ENCODE measurements around the gene TXNDC11.

TXNDC11 gene

GRCh38 chr16:11638140-11638539 lies 104.5 kb downstream of the TXNDC11 start:
- no peak for TF ChIP-seq POLR2A (IDR thresholded peaks at IDR 0.05; ENCODE audit: low read depth, low read length)
- TF ChIP-seq TAF1 (IDR thresholded peaks at IDR 0.05; ENCODE audit: borderline replicate concordance, low read depth, low read length) = no peak
- no peak for TF ChIP-seq POLR2AphosphoS5 (IDR thresholded peaks at IDR 0.05; ENCODE audit: low read depth, low read length)
- DNase-seq (ENCODE audit: insufficient read length) (no peak), FAIRE-seq (no peak)

GRCh38 chr16:11637320-11637719 lies 105.3 kb downstream of the TXNDC11 start:
- DNase-seq (ENCODE audit: insufficient read length) (no peak), FAIRE-seq (no peak)
- TF ChIP-seq POLR2A (IDR thresholded peaks at IDR 0.05; ENCODE audit: low read depth, low read length) = no peak
- TF ChIP-seq TAF1 (IDR thresholded peaks at IDR 0.05; ENCODE audit: borderline replicate concordance, low read depth, low read length) = no peak
- TF ChIP-seq POLR2AphosphoS5 (IDR thresholded peaks at IDR 0.05; ENCODE audit: low read depth, low read length) = no peak

- no peak for DNase-seq (ENCODE audit: insufficient read length)
- TF ChIP-seq POLR2AphosphoS5 (IDR thresholded peaks at IDR 0.05; ENCODE audit: low read depth, low read length) (no peak), TAF1 (IDR thresholded peaks at IDR 0.05; ENCODE audit: borderline replicate concordance, low read depth, low read length) (no peak), POLR2A (IDR thresholded peaks at IDR 0.05; ENCODE audit: low read depth, low read length) (no peak)
- FAIRE-seq = no peak
Measured at GRCh38 chr16:11636172-11636721, 106.4 kb downstream of the TXNDC11 start.

- TF ChIP-seq POLR2AphosphoS5 (IDR thresholded peaks at IDR 0.05; ENCODE audit: low read depth, low read length) (no peak), POLR2A (IDR thresholded peaks at IDR 0.05; ENCODE audit: low read depth, low read length) (no peak), TAF1 (IDR thresholded peaks at IDR 0.05; ENCODE audit: borderline replicate concordance, low read depth, low read length) (no peak)
- DNase-seq (ENCODE audit: insufficient read length) (no peak), FAIRE-seq (no peak)
Measured at GRCh38 chr16:11635679-11636171, 106.9 kb downstream of the TXNDC11 start.

GRCh38 chr16:11635113-11635652 lies 107.5 kb downstream of the TXNDC11 start:
- FAIRE-seq (no peak), DNase-seq (ENCODE audit: insufficient read length) (no peak)
- TF ChIP-seq TAF1 (IDR thresholded peaks at IDR 0.05; ENCODE audit: borderline replicate concordance, low read depth, low read length) = no peak

- no peak for DNase-seq (ENCODE audit: insufficient read length)
- FAIRE-seq = no peak
- TF ChIP-seq POLR2A (IDR thresholded peaks at IDR 0.05; ENCODE audit: low read depth, low read length) (no peak), POLR2AphosphoS5 (IDR thresholded peaks at IDR 0.05; ENCODE audit: low read depth, low read length) (no peak), TAF1 (IDR thresholded peaks at IDR 0.05; ENCODE audit: borderline replicate concordance, low read depth, low read length) (no peak)
Measured at GRCh38 chr16:11634312-11634711, 108.3 kb downstream of the TXNDC11 start.

- DNase-seq (ENCODE audit: insufficient read length) (no peak), FAIRE-seq (no peak)
- TF ChIP-seq POLR2AphosphoS5 (IDR thresholded peaks at IDR 0.05; ENCODE audit: low read depth, low read length) = no peak
- no peak for TF ChIP-seq TAF1 (IDR thresholded peaks at IDR 0.05; ENCODE audit: borderline replicate concordance, low read depth, low read length)
- no peak for TF ChIP-seq POLR2A (IDR thresholded peaks at IDR 0.05; ENCODE audit: low read depth, low read length)
Measured at GRCh38 chr16:11633113-11633512, 109.5 kb downstream of the TXNDC11 start.

GRCh38 chr16:11632455-11632939 lies 110.2 kb downstream of the TXNDC11 start:
- no peak for FAIRE-seq
- DNase-seq (ENCODE audit: insufficient read length) = no peak
- TF ChIP-seq POLR2A (IDR thresholded peaks at IDR 0.05; ENCODE audit: low read depth, low read length) (no peak), TAF1 (IDR thresholded peaks at IDR 0.05; ENCODE audit: borderline replicate concordance, low read depth, low read length) (no peak), POLR2AphosphoS5 (IDR thresholded peaks at IDR 0.05; ENCODE audit: low read depth, low read length) (no peak)

- DNase-seq (ENCODE audit: insufficient read length) (no peak), FAIRE-seq (no peak)
- no peak for TF ChIP-seq TAF1 (IDR thresholded peaks at IDR 0.05; ENCODE audit: borderline replicate concordance, low read depth, low read length)
- no peak for TF ChIP-seq POLR2AphosphoS5 (IDR thresholded peaks at IDR 0.05; ENCODE audit: low read depth, low read length)
- TF ChIP-seq POLR2A (IDR thresholded peaks at IDR 0.05; ENCODE audit: low read depth, low read length) = no peak
Measured at GRCh38 chr16:11631214-11631613, 111.4 kb downstream of the TXNDC11 start.

GRCh38 chr16:11630768-11631056 lies 111.9 kb downstream of the TXNDC11 start:
- no peak for TF ChIP-seq TAF1 (IDR thresholded peaks at IDR 0.05; ENCODE audit: borderline replicate concordance, low read depth, low read length)
- TF ChIP-seq POLR2AphosphoS5 (IDR thresholded peaks at IDR 0.05; ENCODE audit: low read depth, low read length) = no peak
- no peak for TF ChIP-seq POLR2A (IDR thresholded peaks at IDR 0.05; ENCODE audit: low read depth, low read length)
- DNase-seq (ENCODE audit: insufficient read length) (no peak), FAIRE-seq (no peak)

- no peak for DNase-seq (ENCODE audit: insufficient read length)
- FAIRE-seq = no peak
- no peak for TF ChIP-seq POLR2A (IDR thresholded peaks at IDR 0.05; ENCODE audit: low read depth, low read length)
- TF ChIP-seq TAF1 (IDR thresholded peaks at IDR 0.05; ENCODE audit: borderline replicate concordance, low read depth, low read length) = no peak
- no peak for TF ChIP-seq POLR2AphosphoS5 (IDR thresholded peaks at IDR 0.05; ENCODE audit: low read depth, low read length)
Measured at GRCh38 chr16:11630046-11630767, 112.5 kb downstream of the TXNDC11 start.
